Inferior parietal cortex (tissue), 1 donor: ENCODE results near the gene BHLHA15.

Experiments
- DNase-seq: peaks from one replicate; pipeline ENCODE4 v3.0.0-alpha.2; 2016; ENCODE audit errors: extremely low spot score

Gene BHLHA15

GRCh38 chr7:98225913-98226614 is 14.8 kb downstream of the BHLHA15 start:
- no peak for DNase-seq

- no peak for DNase-seq
These were observed 16.7 kb downstream of the BHLHA15 start for GRCh38 chr7:98227939-98228338.

DNA sequence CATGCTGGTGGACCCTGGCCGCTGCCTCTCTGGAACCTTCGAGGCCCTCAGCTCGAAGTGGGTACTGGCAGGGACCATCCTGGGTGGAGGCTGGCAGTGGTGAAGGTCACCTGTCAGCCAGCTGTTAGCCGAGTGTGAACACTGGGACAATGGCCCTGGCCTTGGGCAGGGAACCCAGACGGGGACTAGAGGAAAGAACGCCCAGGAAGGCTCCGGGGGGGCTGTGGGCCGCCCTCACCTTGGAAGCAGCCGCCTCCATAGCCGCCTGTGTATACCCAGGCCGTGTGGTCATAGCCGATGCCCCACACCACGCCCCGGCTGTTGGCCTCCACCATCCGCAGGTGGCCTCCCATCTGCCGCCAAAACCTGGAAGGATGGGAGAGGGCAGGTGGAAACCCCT is 17.6 kb downstream of the BHLHA15 start:
- DNase-seq = no peak

DNA sequence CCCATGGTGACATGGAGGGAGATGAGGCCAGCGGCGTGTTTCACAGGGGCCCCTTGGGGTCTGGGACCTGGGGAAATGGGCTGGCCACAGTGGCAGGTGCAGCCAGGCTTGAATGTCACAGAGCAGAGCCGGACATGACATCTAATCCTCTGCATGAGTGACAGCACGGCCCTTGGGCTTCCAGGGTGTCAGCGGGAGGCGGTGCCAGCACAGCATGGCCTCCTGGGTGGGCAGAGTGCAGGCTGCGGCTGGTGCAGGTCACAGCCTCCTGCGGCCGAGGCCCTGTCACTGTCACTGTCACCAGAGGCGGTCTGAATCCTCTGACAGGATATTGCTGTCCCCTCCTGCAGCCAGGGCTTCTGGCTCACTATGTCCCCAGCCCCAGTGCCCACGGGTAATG is 18.2 kb downstream of the BHLHA15 start:
- DNase-seq = no peak

- DNase-seq = no peak
These were observed 18.9 kb downstream of the BHLHA15 start for GRCh38 chr7:98229991-98230745.

DNA sequence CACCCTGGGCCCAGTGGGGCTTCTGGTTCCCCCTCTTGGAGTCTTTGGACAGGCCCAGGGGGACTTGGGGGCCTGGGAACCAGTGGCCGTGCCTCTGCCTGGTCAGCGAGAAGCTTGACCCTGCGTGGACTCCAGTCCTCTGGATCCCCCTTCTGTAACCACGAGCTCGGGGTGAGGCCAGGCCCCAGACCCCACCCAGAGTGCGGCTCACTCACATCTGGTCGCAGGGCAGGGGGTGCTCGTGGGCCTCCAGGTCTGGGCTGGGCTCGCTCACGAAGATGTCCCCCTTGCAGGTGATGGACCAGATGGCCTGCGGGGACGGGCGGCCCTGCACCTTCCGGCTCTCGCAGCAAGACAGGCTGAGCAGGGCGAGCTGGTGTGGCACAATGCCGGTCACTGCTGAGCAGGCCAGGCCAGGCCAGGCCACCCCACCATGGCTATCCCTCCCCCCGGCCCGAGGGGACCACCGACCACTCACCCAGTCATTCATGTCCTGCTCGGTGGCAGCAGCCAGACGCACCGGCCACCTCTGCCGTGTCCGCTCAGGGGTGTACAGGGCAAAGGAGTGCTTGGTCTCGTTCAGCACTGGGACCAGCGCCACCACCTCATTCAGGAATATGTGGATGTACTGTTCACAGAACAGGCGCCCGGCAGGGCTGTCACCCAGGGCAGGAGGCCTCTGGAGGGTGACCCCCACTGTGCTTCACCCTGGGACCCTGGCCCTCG is 19.7 kb downstream of the BHLHA15 start:
- no peak for DNase-seq

- DNase-seq = no peak
These were observed 20.4 kb downstream of the BHLHA15 start for GRCh38 chr7:98231493-98232262.

GRCh38 chr7:98232263-98232585 is 21.0 kb downstream of the BHLHA15 start:
- no peak for DNase-seq

- DNase-seq = no peak
These were observed 21.6 kb downstream of the BHLHA15 start for GRCh38 chr7:98232799-98233198.

GRCh38 chr7:98233219-98234070 is 22.2 kb downstream of the BHLHA15 start:
- DNase-seq = no peak

- no peak for DNase-seq
These were observed 23.3 kb downstream of the BHLHA15 start for GRCh38 chr7:98234429-98235147.

GRCh38 chr7:98235901-98236300 is 24.7 kb downstream of the BHLHA15 start:
- DNase-seq = no peak

GRCh38 chr7:98236355-98237185 is 25.3 kb downstream of the BHLHA15 start:
- no peak for DNase-seq

GRCh38 chr7:98238076-98238475 is 26.8 kb downstream of the BHLHA15 start:
- DNase-seq = no peak

DNA sequence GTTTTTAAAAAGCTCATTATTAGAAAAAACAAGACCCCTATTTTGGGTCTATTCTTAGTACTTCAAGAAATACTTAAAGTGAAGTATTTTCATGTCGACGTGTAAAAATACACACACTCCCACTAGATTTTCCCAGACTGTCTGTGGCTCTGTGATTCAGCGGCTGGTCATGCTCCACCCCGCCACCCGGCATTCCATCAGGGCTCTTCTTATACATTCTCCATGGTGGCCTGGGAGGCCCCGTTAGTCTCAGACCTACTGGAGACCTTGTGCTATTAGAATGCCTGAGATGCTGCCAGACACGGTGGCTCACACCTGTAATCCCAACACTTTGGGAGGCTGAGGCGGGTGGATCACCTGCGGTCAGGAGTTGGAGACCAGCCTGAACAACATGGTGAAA is 27.7 kb downstream of the BHLHA15 start:
- DNase-seq = no peak

DNA sequence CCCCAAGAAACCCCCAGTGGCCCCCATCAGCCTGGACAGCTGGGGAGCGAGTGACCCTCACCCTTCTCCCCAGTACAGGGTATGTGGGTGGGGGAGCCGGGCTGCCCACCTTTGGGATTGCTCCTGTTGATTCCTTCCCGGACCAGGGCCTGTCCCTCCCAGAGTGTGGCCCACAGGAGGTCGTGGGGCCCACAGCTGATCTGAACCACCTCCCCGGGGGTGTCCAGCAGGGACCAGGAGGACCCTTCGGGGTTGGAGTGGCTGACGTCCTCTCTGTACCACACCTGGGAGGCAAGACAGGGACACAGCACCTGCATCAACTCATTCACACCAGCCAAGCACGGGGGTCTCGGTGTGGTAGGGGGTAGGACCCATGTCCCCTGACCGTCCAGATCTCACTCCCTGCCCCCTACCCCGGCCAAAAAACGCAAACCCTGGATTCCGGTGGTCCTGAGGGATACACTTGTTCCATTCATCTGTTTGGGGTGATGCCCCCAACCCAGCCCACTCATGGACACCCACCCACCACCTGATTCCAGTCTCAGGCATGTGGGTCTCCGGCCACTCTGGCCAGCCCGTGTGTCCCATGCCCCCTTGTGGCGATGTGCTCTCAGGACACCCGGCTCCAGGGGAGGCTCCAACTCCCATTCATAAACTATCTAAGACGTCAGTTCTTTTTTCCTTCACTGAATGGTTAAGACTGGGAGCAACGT is 29.9 kb downstream of the BHLHA15 start:
- DNase-seq = peak; percentile 39

GRCh38 chr7:98241674-98242241 is 30.5 kb downstream of the BHLHA15 start:
- no peak for DNase-seq

DNA sequence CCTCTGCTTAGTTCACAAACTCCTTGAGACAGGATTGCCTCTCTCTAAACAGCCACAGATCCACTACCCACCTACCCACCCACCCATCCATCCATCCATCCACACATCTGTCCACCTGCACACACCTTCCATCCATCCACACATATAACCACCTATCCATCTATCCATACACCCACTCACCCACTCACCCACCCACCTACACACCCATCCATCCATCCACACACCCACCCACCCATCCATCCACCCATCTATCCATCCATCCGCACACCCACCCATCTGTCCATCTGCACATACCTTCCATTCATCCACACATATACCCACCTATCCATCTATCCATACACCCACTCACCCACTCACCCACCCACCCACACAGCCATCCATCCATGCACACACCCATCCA is 31.1 kb downstream of the BHLHA15 start:
- DNase-seq = no peak

- DNase-seq = no peak
These were observed 31.7 kb downstream of the BHLHA15 start for GRCh38 chr7:98242934-98243333.
